Gastrocnemius medialis (tissue), 4 donors: ENCODE measurements around the gene NYAP2.

Experiments
- CTCF ChIP-seq, 5 experiments: fragments of 450-650 bp in 3 of 5; fragments of 200-600 bp in 2 of 5; sonication (generic) in 2 of 5; IDR thresholded peaks in 4 of 5; conservative IDR thresholded peaks in 1 of 5; 1 replicate in 4 of 5; 2 replicates in 1 of 5; pipeline ENCODE4 v1.5.1; 2016 to 2019; ENCODE audit warnings: antibody characterized with exemption in 5 of 5, mild to moderate bottlenecking in 3 of 5, moderate library complexity in 3 of 5
- POLR2A ChIP-seq, 2 donors: fragments of 450-650 bp; IDR thresholded peaks; one replicate each; pipeline ENCODE4 v1.6.1; 2017; ENCODE audit warnings: antibody characterized with exemption in 2 of 2, mild to moderate bottlenecking in 2 of 2, moderate library complexity in 2 of 2

DNA sequence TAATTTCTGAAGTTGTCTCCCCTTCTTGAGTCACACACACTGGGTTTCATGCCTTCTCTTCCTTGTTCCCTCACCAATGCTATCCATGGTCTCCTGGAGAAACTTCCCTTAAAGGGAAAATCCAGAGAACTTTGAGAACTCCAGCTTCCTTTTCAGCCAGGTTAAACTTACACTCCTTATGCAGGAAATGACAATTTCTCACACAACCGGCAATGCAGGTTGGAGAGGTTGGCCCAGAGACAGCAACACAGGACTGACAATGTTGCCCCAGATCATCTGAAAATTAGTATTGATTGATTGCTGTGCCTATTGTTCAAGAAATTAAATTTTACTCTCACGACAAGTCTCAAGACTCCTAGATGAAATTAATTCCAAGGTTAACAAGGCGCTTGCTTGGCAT is 292.2 kb downstream of the NYAP2 start:
- no peak for TF ChIP-seq CTCF (IDR thresholded peaks at IDR 0.05 in 4 of 5, conservative IDR thresholded peaks at IDR 0.05 in 1 of 5)
- TF ChIP-seq POLR2A (IDR thresholded peaks at IDR 0.05) = no peak
